GM23248 (cell line): Measurements from ENCODE around the gene C1QTNF1. TPM values are rescaled to one million over a fixed set of nuclear protein-coding genes. Genes with fewer than 3 reads are reported as not detected.
A peak's percentile ranks its signal among the peaks of the same experiment; 100 is the strongest.

ENCODE experiments used
- DNase-seq: peaks from one replicate; pipeline ENCODE4 v3.0.0-alpha.2; 2015
- H2AFZ ChIP-seq: fragments of 200-600 bp; sonication (generic); 2 replicates; pipeline ENCODE4 v1.6.1; 2016; ENCODE audit warnings: antibody characterized with exemption
- H3F3A ChIP-seq: fragments of 200-600 bp; sonication (generic); 2 replicates; pipeline ENCODE4 v1.6.1; 2016; ENCODE audit warnings: mild to moderate bottlenecking, antibody characterized with exemption, mixed run types; ENCODE audit not compliant: insufficient read depth
- H3K27ac ChIP-seq: fragments of 200-600 bp; sonication (generic); 2 replicates; pipeline ENCODE4 v1.5.1; 2016; ENCODE audit warnings: mild to moderate bottlenecking
- H3K27me3 ChIP-seq: fragments of 200-600 bp; sonication (generic); replicated peaks from 2 replicates; pipeline ENCODE4 v1.6.1; 2016; ENCODE audit warnings: mild to moderate bottlenecking; ENCODE audit not compliant: insufficient read depth
- H3K36me3 ChIP-seq: fragments of 200-600 bp; sonication (generic); 2 replicates; pipeline ENCODE4 v1.6.1; 2016; ENCODE audit warnings: low read depth, mild to moderate bottlenecking
- H3K4me1 ChIP-seq: fragments of 200-600 bp; sonication (generic); 2 replicates; pipeline ENCODE4 v1.6.1; 2016; ENCODE audit warnings: mild to moderate bottlenecking; ENCODE audit not compliant: insufficient read depth
- H3K4me2 ChIP-seq: fragments of 200-600 bp; sonication (generic); one replicate; pipeline ENCODE4 v1.6.1; 2016; ENCODE audit warnings: mild to moderate bottlenecking; ENCODE audit not compliant: unreplicated experiment
- H3K4me3 ChIP-seq: fragments of 200-600 bp; sonication (generic); 2 replicates; pipeline ENCODE4 v1.5.1; 2016; ENCODE audit warnings: mild to moderate bottlenecking
- H3K79me2 ChIP-seq: fragments of 200-600 bp; sonication (generic); 2 replicates; pipeline ENCODE4 v1.6.1; 2016; ENCODE audit warnings: mild to moderate bottlenecking; ENCODE audit not compliant: insufficient read depth
- H3K9ac ChIP-seq: fragments of 200-600 bp; sonication (generic); 2 replicates; pipeline ENCODE4 v1.6.1; 2016; ENCODE audit warnings: mild to moderate bottlenecking
- H3K9me2 ChIP-seq: fragments of 200-600 bp; sonication (generic); 2 replicates; pipeline ENCODE4 v1.6.1; 2016; ENCODE audit warnings: mixed run types, mild to moderate bottlenecking, moderate library complexity; ENCODE audit not compliant: insufficient read depth
- H3K9me3 ChIP-seq: fragments of 200-600 bp; sonication (generic); one replicate; pipeline ENCODE4 v1.6.1; 2017; ENCODE audit warnings: low read depth
- H4K20me1 ChIP-seq: fragments of 200-600 bp; sonication (generic); 2 replicates; pipeline ENCODE4 v1.6.0; 2016; ENCODE audit not compliant: insufficient read depth
- EZH2 ChIP-seq: fragments of 200-600 bp; sonication (generic); IDR thresholded peaks from 2 replicates; pipeline ENCODE4 v1.6.1; 2018; ENCODE audit warnings: antibody characterized with exemption, mild to moderate bottlenecking; ENCODE audit not compliant: insufficient read depth, poor library complexity, severe bottlenecking
- EZH2phosphoT487 ChIP-seq: fragments of 200-600 bp; sonication (generic); IDR thresholded peaks from 2 replicates; pipeline ENCODE4 v1.6.1; 2018; ENCODE audit warnings: antibody characterized with exemption, moderate library complexity, mild to moderate bottlenecking, low read depth; ENCODE audit not compliant: insufficient read depth
- WGBS, 2 experiments: methylation state at CpG; one replicate each; pipeline ENCODE4 v1.1.6; 2015 to 2017; ENCODE audit warnings: low lambda C conversion rate in 2 of 2, low coverage in 1 of 2; ENCODE audit errors: missing lambda C conversion rate in 2 of 2; 5-methylcytosine and 5-hydroxymethylcytosine counted together
- in situ Hi-C: fragments of 300-500 bp; cut with MboI; formaldehyde crosslinking; loops from 2 replicates; pipeline ENCODE4 v1.15.0; 2020
- polyA plus RNA-seq: library from polyadenylated mRNA; unstranded; fragments of >200 nt; fragmentation: Nextera tagmentation; extraction: Ambion mirVana; gene quantifications from 2 replicates; pipeline ENCODE4 v1.2.1, GENCODE V29; 2016
- total RNA-seq: library from RNA; depleted of rRNA; stranded (reverse); fragments of >200 nt; shearing (Covaris generic); gene quantifications from 2 replicates; pipeline ENCODE4 v1.2.3, GENCODE V29; 2014; rRNA removed

C1QTNF1 gene
- 12.2 and 14.4 TPM in 2 replicates for total RNA-seq
- 5.7 and 6.1 TPM in 2 replicates for polyA plus RNA-seq

GRCh38 chr17:79023886-79024771 is at the start of gene C1QTNF1:
Gene C1QTNF1 (plus strand): TSS chr17:79024169. CDS start chr17:79043969, 19,800 bp downstream.
- in situ Hi-C loops: no loop called here
- Histone ChIP-seq H3K79me2 (no peaks in the 10 kb centered on the region), H3K27me3 (no peaks in the 10 kb centered on the region), H4K20me1 (no peaks in the 10 kb centered on the region), H3K9ac (peak within 1 kb of the TSS; percentile 76), H3K4me2 (peak within 1 kb of the TSS; percentile 83), H3K36me3 (no peaks in the 10 kb centered on the region), H3K4me3 (peak within 1 kb of the TSS; percentile 89), H3F3A (0 out of 2 replicates have a peak, but pooled peaks cover 5% of the 10 kb centered on the region), H3K9me3 (no peaks in the 10 kb centered on the region), H2AFZ (peak within 1 kb of the TSS; percentile 93), H3K27ac (no peak within 1 kb of the TSS), H3K4me1 (peaks cover 44% of the 10 kb centered on the region), H3K9me2 (no peaks in the 10 kb centered on the region)
- 1 to 4% methylated on average over 36 to 62 of the region's 77 CpGs for WGBS, 2 experiments
- TF ChIP-seq EZH2 (no peak), EZH2phosphoT487 (no peak)
- peak; percentile 78 for DNase-seq

DNA sequence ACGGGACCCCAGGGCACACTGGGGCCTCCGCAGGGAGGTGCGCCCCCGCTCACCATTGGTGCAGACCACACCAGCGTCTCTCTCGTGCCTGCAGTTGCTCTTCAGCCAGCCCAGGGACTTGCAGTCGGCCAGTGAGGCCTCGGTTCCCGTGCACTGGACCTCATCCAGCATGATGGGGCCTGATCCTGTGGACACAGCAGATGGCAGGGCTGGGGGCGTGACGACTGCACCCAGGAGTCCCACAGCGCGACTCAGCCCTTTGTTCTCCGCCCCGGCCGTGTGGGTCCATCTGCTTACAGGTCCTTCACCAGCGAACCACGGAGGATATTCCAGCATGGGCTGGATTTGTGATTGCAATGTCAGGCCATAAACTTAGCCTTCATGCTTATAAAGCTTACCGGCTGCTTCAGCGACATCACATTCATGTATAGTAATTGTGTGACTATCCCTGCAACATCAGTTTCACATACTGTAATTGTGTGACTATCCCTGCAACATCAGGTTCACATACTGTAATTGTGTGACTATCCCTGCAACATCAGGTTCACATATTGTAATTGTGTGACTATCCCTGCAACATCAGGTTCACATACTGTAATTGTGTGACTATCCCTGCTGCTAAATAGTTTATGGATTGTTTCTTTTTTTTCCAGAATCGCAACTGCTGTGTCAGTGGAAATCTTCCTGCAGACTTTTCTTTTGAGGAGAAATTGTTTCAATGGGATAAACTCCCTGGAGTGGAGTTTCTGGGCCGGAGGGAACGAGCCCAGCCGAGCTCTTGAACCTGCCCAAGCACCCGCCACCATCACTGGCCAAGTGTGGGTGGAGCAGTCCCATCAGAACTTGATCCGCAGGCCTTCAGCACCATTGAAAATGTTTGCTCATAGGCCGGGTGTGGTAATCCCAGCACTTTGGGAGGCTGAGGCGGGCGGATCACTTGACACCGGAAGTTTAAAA is 49.1 kb upstream of the C1QTNF1 start:
- peak; percentile 92 for DNase-seq
- Histone ChIP-seq H4K20me1 (no peaks in the 10 kb centered on the region), H2AFZ (peak overlapping the region; percentile 70), H3K79me2 (no peaks in the 10 kb centered on the region), H3K36me3 (no peaks in the 10 kb centered on the region), H3F3A (0 out of 2 replicates have a peak, but pooled peaks cover 8% of the 10 kb centered on the region), H3K9ac (peak overlapping the region; percentile 52), H3K9me2 (no peaks in the 10 kb centered on the region), H3K27me3 (no peaks in the 10 kb centered on the region), H3K27ac (peak overlapping the region; percentile 78), H3K4me3 (peak overlapping the region; percentile 63), H3K4me1 (peaks cover 10% of the 10 kb centered on the region; the same call in 1 of the 2 replicates), H3K4me2 (peak overlapping the region; percentile 69), H3K9me3 (no peaks in the 10 kb centered on the region)
- 30% methylated on average over 30 of the region's 30 CpGs for WGBS, 2 experiments
- in situ Hi-C loops: loop anchor here (10.0 kb wide), 1 partner anchor 110 kb away; no protein-coding TSS in a partner anchor
- TF ChIP-seq EZH2: no peak
- no peak for TF ChIP-seq EZH2phosphoT487

- H3K4me1 ChIP-seq: peaks cover 10% of the 10 kb centered on the region; the same call in 1 of the 2 replicates
- no peaks in the 10 kb centered on the region for H3K27me3 ChIP-seq
- in situ Hi-C loops: loop anchor here (10.0 kb wide), 1 partner anchor 112 kb away; no protein-coding TSS in a partner anchor
- H3K79me2 ChIP-seq: no peaks in the 10 kb centered on the region
- WGBS, 2 experiments: 75 to 77% methylated on average over 17 to 20 of the region's 20 CpGs
- H3K36me3 ChIP-seq: no peaks in the 10 kb centered on the region
- TF ChIP-seq EZH2: no peak
- TF ChIP-seq EZH2phosphoT487: no peak
- no peak overlapping the region for H3K4me3 ChIP-seq
- no peak overlapping the region for H2AFZ ChIP-seq
- no peaks in the 10 kb centered on the region for H3K9me2 ChIP-seq
- H4K20me1 ChIP-seq: no peaks in the 10 kb centered on the region
- H3K9me3 ChIP-seq: no peaks in the 10 kb centered on the region
- H3K9ac ChIP-seq: no peak overlapping the region
- no peak overlapping the region for H3K4me2 ChIP-seq
- 0 out of 2 replicates have a peak, but pooled peaks cover 8% of the 10 kb centered on the region for H3F3A ChIP-seq
- no peak for DNase-seq
- no peak overlapping the region for H3K27ac ChIP-seq
Measured at GRCh38 chr17:78976907-78977680, 46.9 kb upstream of the C1QTNF1 start.
